Fibroblast of lung (primary cell): ENCODE results near the gene SPINK5. TPM values are rescaled to one million over a fixed set of nuclear protein-coding genes. Genes with fewer than 3 reads are reported as not detected.

Source experiments
- polyA plus RNA-seq, 2 donors: library from polyadenylated mRNA; depleted of rRNA in 1 of 2; stranded (reverse) in 1 of 2; unstranded in 1 of 2; fragments of >200 nt; gene quantifications; 2 replicates each; pipeline ENCODE4 v1.2.1, GENCODE V29; 2011 to 2012; ENCODE audit warnings: missing spikeins in 1 of 2
- total RNA-seq: library from RNA; depleted of rRNA; stranded (reverse); fragments of >200 nt; gene quantifications from 2 replicates; pipeline ENCODE4 v1.2.1, GENCODE V29; 2014

SPINK5 gene
- total and polyA plus RNA-seq, 2 donors (not counting 1 experiment from before 2014, with no cell fraction given) = not detected

Other genes starting within 250 kb of the SPINK5 start
- not detected in 2 replicates for gene SPINK1, start 232.3 kb upstream of the SPINK5 start, total RNA-seq
- not detected in 2 replicates for gene SPINK1, start 232.3 kb upstream of the SPINK5 start, polyA plus RNA-seq
- not detected in 2 replicates for gene SCGB3A2, start 185.3 kb upstream of the SPINK5 start, total RNA-seq
- not detected in 2 replicates for gene SCGB3A2, start 185.3 kb upstream of the SPINK5 start, polyA plus RNA-seq
- gene C5orf46, start 157.4 kb upstream of the SPINK5 start, total RNA-seq = not detected in 2 replicates
- gene C5orf46, start 157.4 kb upstream of the SPINK5 start, polyA plus RNA-seq = not detected in 2 replicates
- gene SPINK14, start 104.6 kb downstream of the SPINK5 start, total RNA-seq = not detected in 2 replicates
- not detected in 2 replicates for gene SPINK14, start 104.6 kb downstream of the SPINK5 start, polyA plus RNA-seq
- not detected in 2 replicates for gene SPINK6, start 139.1 kb downstream of the SPINK5 start, total RNA-seq
- not detected in 2 replicates for gene SPINK6, start 139.1 kb downstream of the SPINK5 start, polyA plus RNA-seq
- gene MARCOL, start 174.5 kb downstream of the SPINK5 start, total RNA-seq = not detected in 2 replicates
- not detected in 2 replicates for gene MARCOL, start 174.5 kb downstream of the SPINK5 start, polyA plus RNA-seq
- not detected in 2 replicates for gene SPINK13, start 204.8 kb downstream of the SPINK5 start, total RNA-seq
- gene SPINK13, start 204.8 kb downstream of the SPINK5 start, polyA plus RNA-seq = not detected in 2 replicates
- gene SPINK7, start 248.4 kb downstream of the SPINK5 start, total RNA-seq = not detected in 2 replicates
- gene SPINK7, start 248.4 kb downstream of the SPINK5 start, polyA plus RNA-seq = not detected in 2 replicates